Keratinocyte (primary cell): ENCODE data around the gene PERP. TPM values are rescaled to one million over a fixed set of nuclear protein-coding genes. Genes with fewer than 3 reads are reported as not detected.
A peak's percentile ranks its signal among the peaks of the same experiment; 100 is the strongest.

ENCODE experiments used
- DNase-seq: peaks from one replicate; pipeline ENCODE4 v3.0.0-alpha.2; 2011; ENCODE audit warnings: low read depth, missing footprints, low spot score
- FAIRE-seq: peaks from 2 replicates; lab custom pipeline; 2011; peaks lifted over from hg19 to GRCh38; lab: Jason Lieb, UNC
- H2AFZ ChIP-seq: 2 replicates; pipeline ENCODE4 v1.6.0; 2012; ENCODE audit warnings: low read length, control low read depth, inconsistent platforms; ENCODE audit not compliant: control insufficient read depth
- H3K27ac ChIP-seq: 2 replicates; pipeline ENCODE4 v1.5.1; 2011; ENCODE audit warnings: low read length; ENCODE audit not compliant: control insufficient read depth, insufficient read depth
- H3K27me3 ChIP-seq: 3 replicates; pipeline ENCODE4 v1.6.0; 2011; ENCODE audit warnings: low read length; ENCODE audit not compliant: control insufficient read depth, insufficient read depth; ENCODE audit errors: extremely low read depth
- H3K36me3 ChIP-seq, 2 experiments: 2 replicates in 1 of 2; 3 replicates in 1 of 2; pipeline ENCODE4 v1.5.1; 2011; ENCODE audit warnings: low read length in 2 of 2, mild to moderate bottlenecking in 1 of 2; ENCODE audit not compliant: control insufficient read depth in 2 of 2, insufficient read depth in 2 of 2; ENCODE audit errors: extremely low read depth in 1 of 2
- H3K4me1 ChIP-seq: 3 replicates; pipeline ENCODE4 v1.5.1; 2011; ENCODE audit warnings: low read length; ENCODE audit not compliant: control insufficient read depth, insufficient read depth; ENCODE audit errors: extremely low read depth
- H3K4me2 ChIP-seq: 3 replicates; pipeline ENCODE4 v1.6.0; 2011; ENCODE audit warnings: low read depth, low read length; ENCODE audit not compliant: control insufficient read depth, insufficient read depth; ENCODE audit errors: extremely low read depth
- H3K4me3 ChIP-seq, 3 experiments: fragments of 200-600 bp in 1 of 3; sonication (generic) in 1 of 3; 2 replicates in 2 of 3; 3 replicates in 1 of 3; pipeline ENCODE4 v1.5.1; 2011 to 2016; ENCODE audit warnings: low read length in 3 of 3, mild to moderate bottlenecking in 3 of 3, control low read depth in 2 of 3, inconsistent platforms in 1 of 3, low read depth in 1 of 3, mixed read lengths in 1 of 3, mixed run types in 1 of 3, moderate library complexity in 1 of 3; ENCODE audit not compliant: control insufficient read depth in 2 of 3, insufficient read depth in 2 of 3; ENCODE audit errors: extremely low read depth in 1 of 3
- H3K79me2 ChIP-seq: 2 replicates; pipeline ENCODE4 v1.6.0; 2012; ENCODE audit warnings: low read length; ENCODE audit not compliant: control insufficient read depth, insufficient read depth
- H3K9ac ChIP-seq: 3 replicates; pipeline ENCODE4 v1.6.0; 2011; ENCODE audit warnings: low read length; ENCODE audit not compliant: control insufficient read depth, insufficient read depth; ENCODE audit errors: extremely low read depth
- H3K9me1 ChIP-seq: 3 replicates; pipeline ENCODE4 v1.6.0; 2011; ENCODE audit warnings: low read length; ENCODE audit not compliant: control insufficient read depth, insufficient read depth; ENCODE audit errors: extremely low read depth
- H3K9me3 ChIP-seq: 2 replicates; pipeline ENCODE4 v1.5.1; 2012; ENCODE audit warnings: low read depth, low read length; ENCODE audit not compliant: control insufficient read depth
- H4K20me1 ChIP-seq: 3 replicates; pipeline ENCODE4 v1.6.0; 2011; ENCODE audit warnings: low read length; ENCODE audit not compliant: control insufficient read depth, insufficient read depth; ENCODE audit errors: extremely low read depth
- EZH2 ChIP-seq: IDR thresholded peaks from one replicate; pipeline ENCODE4 v1.6.1; 2012; ENCODE audit warnings: inconsistent platforms, mild to moderate bottlenecking, low read length, moderate library complexity
- dilution Hi-C: fragments of 300-500 bp; cut with MboI; formaldehyde crosslinking; loops from one replicate; pipeline ENCODE4 v1.7.0; 2020; ENCODE audit warnings: low sequenced_read_pairs; ENCODE audit not compliant: extremely low pct_ligation_motif_present
- polyA plus RNA-seq, 5 experiments: library from polyadenylated mRNA; depleted of rRNA in 3 of 5; stranded (reverse) in 3 of 5; stranded (forward) in 1 of 5; unstranded in 1 of 5; fragments of >200 nt; gene quantifications; 1 replicate in 1 of 5; 2 replicates in 3 of 5; 3 replicates in 1 of 5; pipeline versions ENCODE4 v1.2.1 to v1.2.3, GENCODE V29; 2011 to 2012; ENCODE audit warnings: missing spikeins in 2 of 5, low read depth in 1 of 5, low replicate concordance in 1 of 5
- TF ChIP-seq, protein P1 (sequence below), 3 experiments: IDR thresholded peaks in 1 of 3; conservative IDR thresholded peaks in 1 of 3; optimal IDR thresholded peaks in 1 of 3; 2 replicates in 2 of 3; 3 replicates in 1 of 3; pipeline versions ENCODE3 to v1.5.1; 2011; ENCODE audit warnings: low read length in 3 of 3, mild to moderate bottlenecking in 3 of 3, moderate library complexity in 2 of 3, control low read depth in 1 of 3, inconsistent platforms in 1 of 3; ENCODE audit not compliant: insufficient read depth in 2 of 3; ENCODE audit errors: extremely low read depth in 1 of 3

Gene PERP
- polyA plus RNA-seq, 1 donor (not counting 4 experiments of a cell fraction or from before 2014, with no cell fraction given): 525 TPM

GRCh38 chr6:138101946-138102731 is 5.1 kb downstream of the PERP start:
- H3K79me2 ChIP-seq: peaks cover 98% of the 10 kb centered on the region

DNA sequence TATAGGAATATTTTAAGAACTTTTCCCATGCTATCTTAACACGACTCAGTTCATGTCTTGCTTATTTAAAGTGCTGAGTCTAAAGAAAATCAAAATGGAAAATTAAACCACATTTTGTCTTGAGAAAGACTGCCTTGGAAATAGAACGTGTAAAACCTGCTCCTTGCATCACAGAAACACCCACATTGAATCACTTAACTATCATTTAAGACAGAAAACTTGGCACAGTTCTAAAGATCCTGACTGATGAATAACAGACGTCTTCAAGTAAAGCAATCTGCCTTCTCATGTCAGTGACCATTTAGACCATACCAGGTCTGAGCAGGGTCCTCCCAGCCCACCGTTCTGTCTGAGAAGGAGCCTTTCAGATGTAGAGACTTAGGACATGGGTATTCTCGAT is 7.4 kb downstream of the PERP start:
- no peak overlapping the region for H2AFZ ChIP-seq
- peaks cover 5% of the 10 kb centered on the region for H4K20me1 ChIP-seq
- TF ChIP-seq, protein P1, sequence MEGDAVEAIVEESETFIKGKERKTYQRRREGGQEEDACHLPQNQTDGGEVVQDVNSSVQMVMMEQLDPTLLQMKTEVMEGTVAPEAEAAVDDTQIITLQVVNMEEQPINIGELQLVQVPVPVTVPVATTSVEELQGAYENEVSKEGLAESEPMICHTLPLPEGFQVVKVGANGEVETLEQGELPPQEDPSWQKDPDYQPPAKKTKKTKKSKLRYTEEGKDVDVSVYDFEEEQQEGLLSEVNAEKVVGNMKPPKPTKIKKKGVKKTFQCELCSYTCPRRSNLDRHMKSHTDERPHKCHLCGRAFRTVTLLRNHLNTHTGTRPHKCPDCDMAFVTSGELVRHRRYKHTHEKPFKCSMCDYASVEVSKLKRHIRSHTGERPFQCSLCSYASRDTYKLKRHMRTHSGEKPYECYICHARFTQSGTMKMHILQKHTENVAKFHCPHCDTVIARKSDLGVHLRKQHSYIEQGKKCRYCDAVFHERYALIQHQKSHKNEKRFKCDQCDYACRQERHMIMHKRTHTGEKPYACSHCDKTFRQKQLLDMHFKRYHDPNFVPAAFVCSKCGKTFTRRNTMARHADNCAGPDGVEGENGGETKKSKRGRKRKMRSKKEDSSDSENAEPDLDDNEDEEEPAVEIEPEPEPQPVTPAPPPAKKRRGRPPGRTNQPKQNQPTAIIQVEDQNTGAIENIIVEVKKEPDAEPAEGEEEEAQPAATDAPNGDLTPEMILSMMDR (optimal IDR thresholded peaks at IDR 0.05 in 1 of 3, IDR thresholded peaks at IDR 0.05 in 1 of 3, conservative IDR thresholded peaks at IDR 0.05 in 1 of 3; ENCODE audit: extremely low read depth in 1 of 3, insufficient read depth in 2 of 3, low read length in 3 of 3): no peak
- no peak for TF ChIP-seq EZH2
- peaks cover 55% of the 10 kb centered on the region for H3K4me1 ChIP-seq
- H3K9ac ChIP-seq: peak overlapping the region; percentile 62
- peaks cover 9 to 26% of the 10 kb centered on the region in 2 experiments for H3K36me3 ChIP-seq
- H3K4me3 ChIP-seq: peak overlapping the region in 2 of 3 experiments; percentile 40 to 47
- peak overlapping the region; percentile 83 for H3K4me2 ChIP-seq
- peaks cover 99% of the 10 kb centered on the region for H3K79me2 ChIP-seq
- H3K27ac ChIP-seq: peak overlapping the region; percentile 90
- H3K9me1 ChIP-seq: no peaks in the 10 kb centered on the region
- no peaks in the 10 kb centered on the region for H3K27me3 ChIP-seq
- no peak for DNase-seq
- no peaks in the 10 kb centered on the region for H3K9me3 ChIP-seq
- dilution Hi-C loops: no loop called here
- peak; percentile 91 for FAIRE-seq

More at GRCh38 chr6:138101946-138102731, 5.1 kb downstream of the PERP start:
- Histone ChIP-seq H3K4me3 (peak overlapping the region; percentile 17 to 51 (median 40)), H3K36me3 (peaks cover 4 to 11% of the 10 kb centered on the region in 2 experiments), H3K9me1 (no peaks in the 10 kb centered on the region), H4K20me1 (peaks cover 5% of the 10 kb centered on the region), H2AFZ (no peak overlapping the region), H3K27ac (peak overlapping the region; percentile 90), H3K4me2 (peak overlapping the region; percentile 82), H3K27me3 (no peaks in the 10 kb centered on the region), H3K9ac (peak overlapping the region; percentile 55), H3K4me1 (peaks cover 52% of the 10 kb centered on the region), H3K9me3 (no peaks in the 10 kb centered on the region)
- DNase-seq: no peak
- dilution Hi-C loops: no loop called here
- peak; percentile 62 for FAIRE-seq
- no peak for TF ChIP-seq EZH2
- TF ChIP-seq, protein P1 (optimal IDR thresholded peaks at IDR 0.05 in 1 of 3, IDR thresholded peaks at IDR 0.05 in 1 of 3, conservative IDR thresholded peaks at IDR 0.05 in 1 of 3; ENCODE audit: extremely low read depth in 1 of 3, insufficient read depth in 2 of 3, low read length in 3 of 3): no peak
